Sciatic nerve (tissue), 2 donors: ENCODE data around the gene FLT1. TPM values are rescaled to one million over a fixed set of nuclear protein-coding genes. Genes with fewer than 3 reads are reported as not detected.
A peak's percentile ranks its signal among the peaks of the same experiment; 100 is the strongest.

ENCODE experiments used
- ATAC-seq: fragments of 200-7000 bp; cut with Tn5 transposase; one replicate; pipeline ENCODE4 v1.9.1; 2020; ENCODE audit warnings: mild to moderate bottlenecking, moderate library complexity
- DNase-seq: peaks from one replicate; pipeline ENCODE4 v3.0.0-alpha.2; 2020; ENCODE audit warnings: low spot score
- intact Hi-C: fragments of 100-400 bp; cut with DNase I; formaldehyde crosslinking; loops from one replicate; pipeline ENCODE4 v1.14.2; 2022
- total RNA-seq: library from RNA; stranded (reverse); fragmentation: NEBNext Ultra II Directional; extraction: Animal tissue kit (Norgen Biotek cat#: 25700); gene quantifications from one replicate; pipeline ENCODE4 v1.2.1, GENCODE V29; 2021
- donor health status: DM: no; HTN: no; CAD: no.
- donor health status: DM: no; HTN: no; CAD: no.

The FLT1 gene
- total RNA-seq, 1 donor from 2014 or later: 84.8 TPM

- ATAC-seq (peak; percentile 73), DNase-seq (no peak)
- intact Hi-C loops: no loop called here
These were observed 178.1 kb downstream of the FLT1 start for GRCh38 chr13:28316836-28317235.

GRCh38 chr13:28316129-28316528, 178.8 kb downstream of the FLT1 start:
- DNase-seq (no peak), ATAC-seq (no peak)
- intact Hi-C loops: no loop called here

- intact Hi-C loops: no loop called here
These were observed 180.0 kb downstream of the FLT1 start for GRCh38 chr13:28314879-28315278.

GRCh38 chr13:28313579-28313978, 181.3 kb downstream of the FLT1 start:
- no peak for ATAC-seq
- intact Hi-C loops: no loop called here
- DNase-seq: no peak

More at GRCh38 chr13:28314879-28315278, 180.0 kb downstream of the FLT1 start:
- ATAC-seq: no peak
- no peak for DNase-seq

GRCh38 chr13:28306325-28306724, 188.6 kb downstream of the FLT1 start:
- ATAC-seq (no peak), DNase-seq (no peak)
- intact Hi-C loops: no loop called here

GRCh38 chr13:28301839-28302238, 193.1 kb downstream of the FLT1 start:
- no peak for DNase-seq
- intact Hi-C loops: no loop called here
- no peak for ATAC-seq

- no peak for DNase-seq
- ATAC-seq: no peak
- intact Hi-C loops: no loop called here
These were observed 195.0 kb downstream of the FLT1 start for GRCh38 chr13:28299916-28300315.

- ATAC-seq: no peak
- no peak for DNase-seq
- intact Hi-C loops: no loop called here
These were observed 197.6 kb downstream of the FLT1 start for GRCh38 chr13:28297341-28297740.

- intact Hi-C loops: no loop called here
- no peak for ATAC-seq
- DNase-seq: no peak
These were observed 208.7 kb downstream of the FLT1 start for GRCh38 chr13:28286263-28286662.

- ATAC-seq: no peak
- intact Hi-C loops: no loop called here
- DNase-seq: no peak
These were observed 211.3 kb downstream of the FLT1 start for GRCh38 chr13:28283600-28283999.

GRCh38 chr13:28282451-28282850, 212.5 kb downstream of the FLT1 start:
- DNase-seq: no peak
- intact Hi-C loops: no loop called here
- no peak for ATAC-seq

- no peak for DNase-seq
- ATAC-seq: no peak
- intact Hi-C loops: no loop called here
These were observed 221.0 kb downstream of the FLT1 start for GRCh38 chr13:28273919-28274318.

- DNase-seq: no peak
- ATAC-seq: no peak
- intact Hi-C loops: no loop called here
These were observed 223.7 kb downstream of the FLT1 start for GRCh38 chr13:28271056-28271840.

GRCh38 chr13:28268800-28269223, 226.1 kb downstream of the FLT1 start:
- intact Hi-C loops: no loop called here
- ATAC-seq (no peak), DNase-seq (no peak)

GRCh38 chr13:28267497-28267896, 227.4 kb downstream of the FLT1 start:
- ATAC-seq (no peak), DNase-seq (no peak)
- intact Hi-C loops: no loop called here

GRCh38 chr13:28258417-28258816, 236.5 kb downstream of the FLT1 start:
- no peak for DNase-seq
- intact Hi-C loops: no loop called here
- no peak for ATAC-seq

- intact Hi-C loops: no loop called here
- DNase-seq (no peak), ATAC-seq (no peak)
These were observed 237.6 kb downstream of the FLT1 start for GRCh38 chr13:28257305-28257704.

GRCh38 chr13:28252547-28252946, 242.4 kb downstream of the FLT1 start:
- ATAC-seq (no peak), DNase-seq (no peak)
- intact Hi-C loops: no loop called here

- intact Hi-C loops: no loop called here
- no peak for DNase-seq
- no peak for ATAC-seq
These were observed 243.5 kb downstream of the FLT1 start for GRCh38 chr13:28251466-28251865.

- intact Hi-C loops: no loop called here
- DNase-seq (no peak), ATAC-seq (no peak)
These were observed 244.4 kb downstream of the FLT1 start for GRCh38 chr13:28250542-28250941.
